Hippocampal formation (tissue), 2 donors: Measurements from ENCODE around the gene PACS1.

Source experiments
- DNase-seq, 2 donors: peaks; one replicate each; lab custom pipeline; 2025; lab: John Stamatoyannopoulos, UW

Gene PACS1

GRCh38 chr11:66050581-66051231 lies 19.4 kb upstream of the PACS1 start:
- no peak for DNase-seq

- no peak for DNase-seq
Measured at GRCh38 chr11:66051371-66051765, 18.7 kb upstream of the PACS1 start.

- DNase-seq: peak; percentile 97 to 98
Measured at GRCh38 chr11:66051766-66052663, 18.1 kb upstream of the PACS1 start, which contains the start of gene SF3B2. Gene SF3B2 (plus strand): TSS chr11:66052364. CDS start chr11:66052385, 21 bp downstream.

- no peak for DNase-seq
Measured at GRCh38 chr11:66052664-66052982, 17.4 kb upstream of the PACS1 start.

- DNase-seq: no peak
Measured at GRCh38 chr11:66055021-66055420, 15.1 kb upstream of the PACS1 start.

GRCh38 chr11:66056501-66056900 lies 13.6 kb upstream of the PACS1 start:
- DNase-seq: no peak

- no peak for DNase-seq
Measured at GRCh38 chr11:66059966-66060680, 9.9 kb upstream of the PACS1 start.

GRCh38 chr11:66061268-66061667 lies 8.8 kb upstream of the PACS1 start:
- no peak for DNase-seq

- no peak for DNase-seq
Measured at GRCh38 chr11:66062408-66062807, 7.7 kb upstream of the PACS1 start.

- DNase-seq: no peak
Measured at GRCh38 chr11:66063900-66064299, 6.2 kb upstream of the PACS1 start.

GRCh38 chr11:66064571-66064970 lies 5.5 kb upstream of the PACS1 start:
- no peak for DNase-seq

- DNase-seq: no peak
Measured at GRCh38 chr11:66066751-66067150, 3.3 kb upstream of the PACS1 start.

- no peak for DNase-seq
Measured at GRCh38 chr11:66067640-66068039, 2.4 kb upstream of the PACS1 start.

- peak in 1 of 2 donors; percentile 41 for DNase-seq
Measured at GRCh38 chr11:66068154-66068821, 1.8 kb upstream of the PACS1 start.

GRCh38 chr11:66068923-66069714 lies 953 bp upstream of the PACS1 start:
- DNase-seq: peak; percentile 36 to 38

- peak in 1 of 2 donors; percentile 15 for DNase-seq
Measured at GRCh38 chr11:66070604-66071380, 720 bp downstream of the PACS1 start.

GRCh38 chr11:66071381-66071801 lies 1.3 kb downstream of the PACS1 start:
- no peak for DNase-seq

GRCh38 chr11:66072081-66072480 lies 2.0 kb downstream of the PACS1 start:
- DNase-seq: no peak

- DNase-seq: no peak
Measured at GRCh38 chr11:66072518-66072917, 2.4 kb downstream of the PACS1 start.

- DNase-seq: no peak
Measured at GRCh38 chr11:66073669-66074068, 3.6 kb downstream of the PACS1 start.
